RKO (cell line): ENCODE results near the gene SMG6.
A peak's percentile ranks its signal among the peaks of the same experiment; 100 is the strongest.
"Not testable (repeated sequence)": the region's sequence is repeated elsewhere in the genome, so short reads cannot be mapped to it uniquely, and the experiment has no call there.

Experiments
- DNase-seq: peaks from one replicate; pipeline ENCODE4 v3.0.0-alpha.2; 2016; ENCODE audit warnings: low spot score

SMG6 gene

DNA sequence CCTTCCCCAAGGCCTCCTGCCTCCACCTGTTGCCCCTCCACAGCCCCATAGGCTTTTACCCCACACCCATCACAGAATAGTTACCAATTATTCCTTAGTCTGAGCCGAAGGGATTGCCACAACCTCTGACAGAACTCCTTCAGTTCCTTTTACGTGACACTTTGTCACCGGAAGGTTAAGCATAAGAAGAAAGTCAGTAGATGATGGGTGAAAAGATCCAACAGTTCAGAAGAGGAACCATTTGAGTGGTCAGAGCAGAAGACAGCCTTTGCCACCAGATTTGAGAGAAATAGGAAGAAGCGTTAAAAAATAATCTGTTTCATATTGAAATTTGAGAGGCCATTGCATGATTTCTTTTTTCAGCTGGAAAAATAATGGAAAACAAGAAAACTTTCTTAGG, 1.3 kb upstream of the SMG6 start:
- DNase-seq: no peak

DNA sequence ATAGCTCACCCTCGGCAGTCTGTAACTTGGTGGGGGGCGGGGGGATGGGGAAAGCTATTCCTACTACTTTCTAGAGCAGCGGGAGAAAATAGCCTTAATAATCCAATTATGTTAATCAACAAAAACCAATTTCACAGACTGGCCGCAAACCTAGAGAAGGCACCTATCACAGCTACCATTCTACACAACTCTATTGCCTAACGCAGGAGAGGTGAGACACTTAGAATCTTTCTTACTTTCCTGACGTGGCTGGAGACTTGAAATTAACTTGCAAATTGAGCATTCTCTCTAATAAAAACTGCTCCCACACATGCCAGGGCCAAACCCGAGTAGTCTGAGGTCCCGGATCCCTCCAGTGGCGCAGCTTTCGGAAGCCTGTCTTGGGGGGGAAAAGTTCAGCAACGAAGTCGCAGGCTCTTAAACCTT, 794 bp downstream of the SMG6 start:
- DNase-seq: no peak

DNA sequence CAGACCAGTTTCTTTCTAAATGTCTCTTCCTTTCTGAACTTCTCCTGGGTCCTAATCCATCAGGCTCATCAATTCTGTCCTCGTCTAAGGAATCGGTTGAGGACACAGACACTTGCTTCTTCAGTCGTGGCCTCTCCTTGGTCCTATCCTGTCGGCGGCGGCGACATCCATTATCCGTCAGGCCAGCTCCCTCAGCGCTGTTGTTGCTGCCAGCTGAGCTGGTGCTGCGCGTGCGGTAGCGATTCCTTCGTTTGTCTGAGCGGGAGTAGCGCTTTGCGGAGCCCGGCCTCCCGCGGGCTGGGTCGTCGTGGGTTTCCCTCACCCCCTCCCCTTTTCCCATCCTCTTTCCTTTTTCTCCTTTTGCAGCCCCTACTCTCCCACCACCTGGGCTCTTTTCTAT, 3.8 kb downstream of the SMG6 start:
- no peak for DNase-seq

DNA sequence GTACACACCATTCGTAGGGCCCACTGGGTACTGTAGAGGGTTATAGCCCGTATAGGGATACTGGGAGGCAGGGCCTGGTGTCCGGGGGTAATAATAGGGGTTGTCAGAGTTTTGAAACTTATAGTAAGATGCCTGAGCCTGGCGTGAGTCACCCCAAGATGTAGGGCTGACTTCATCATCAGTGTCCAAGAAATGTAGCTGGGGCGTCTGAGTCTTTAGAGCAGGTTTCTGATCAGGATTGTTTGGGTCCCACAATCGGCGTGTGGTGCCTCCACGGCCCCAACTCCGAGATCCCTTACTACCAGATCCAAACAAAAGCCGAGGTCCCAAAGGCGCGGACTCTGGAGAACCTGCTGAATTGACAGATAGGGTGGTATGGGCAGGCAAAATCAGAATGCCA, 4.4 kb downstream of the SMG6 start:
- peak; percentile 24 for DNase-seq

DNA sequence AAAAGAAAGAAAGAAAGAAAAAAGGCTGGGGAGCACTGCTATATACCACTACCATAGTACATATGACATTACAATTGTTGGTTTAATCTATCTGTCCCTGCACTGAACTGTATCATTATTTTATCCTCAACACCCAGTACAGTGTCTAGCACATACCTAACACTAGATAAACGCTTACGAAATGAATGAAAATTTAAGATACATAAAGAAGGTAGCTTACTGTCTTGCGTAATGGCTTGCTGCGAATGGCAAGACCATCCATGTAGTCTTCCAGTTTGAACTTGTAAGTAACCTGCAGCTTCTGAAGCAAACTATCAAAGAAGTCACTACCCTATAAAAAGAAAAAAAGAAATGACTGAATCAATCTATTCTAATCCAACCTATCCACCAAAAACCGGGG, 6.6 kb downstream of the SMG6 start:
- no peak for DNase-seq

DNA sequence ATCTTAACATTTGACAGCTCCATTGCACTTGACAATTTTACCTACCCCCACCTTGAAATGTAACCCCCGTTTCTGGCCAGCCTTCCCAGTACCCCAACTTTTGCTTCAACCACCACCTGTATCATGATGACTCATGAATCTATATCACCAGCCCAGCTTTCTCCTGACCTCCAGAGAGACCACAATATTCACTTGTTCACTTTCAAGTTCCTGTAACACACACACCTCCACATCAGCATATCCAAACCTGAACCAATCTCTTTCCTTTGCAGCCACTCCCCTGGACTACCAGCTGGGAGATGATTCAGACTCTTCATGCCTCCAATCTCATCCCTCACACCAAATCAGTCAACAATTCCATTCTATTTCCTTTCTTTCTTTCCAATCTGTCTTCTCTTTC, 8.0 kb downstream of the SMG6 start:
- DNase-seq: no peak

DNA sequence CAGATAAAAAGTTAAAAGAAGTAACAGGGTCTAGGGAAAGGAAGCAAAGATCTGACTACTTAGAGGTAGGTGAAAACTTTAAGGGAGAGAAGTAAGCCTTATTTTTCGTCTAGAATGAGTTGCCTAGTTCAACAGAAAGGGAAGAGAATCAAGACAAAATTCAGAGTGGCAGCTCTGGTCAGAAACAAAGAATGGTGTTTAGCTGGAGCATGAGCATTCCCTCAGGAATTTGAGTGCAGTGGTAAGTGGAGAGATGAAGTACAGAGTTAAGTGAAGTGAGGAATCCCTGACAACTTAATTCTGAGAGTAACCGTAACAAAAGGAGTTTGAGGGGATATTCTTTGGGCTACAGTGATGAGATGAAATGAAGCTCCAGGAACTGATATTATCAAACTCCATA, 11.5 kb downstream of the SMG6 start:
- DNase-seq: no peak

DNA sequence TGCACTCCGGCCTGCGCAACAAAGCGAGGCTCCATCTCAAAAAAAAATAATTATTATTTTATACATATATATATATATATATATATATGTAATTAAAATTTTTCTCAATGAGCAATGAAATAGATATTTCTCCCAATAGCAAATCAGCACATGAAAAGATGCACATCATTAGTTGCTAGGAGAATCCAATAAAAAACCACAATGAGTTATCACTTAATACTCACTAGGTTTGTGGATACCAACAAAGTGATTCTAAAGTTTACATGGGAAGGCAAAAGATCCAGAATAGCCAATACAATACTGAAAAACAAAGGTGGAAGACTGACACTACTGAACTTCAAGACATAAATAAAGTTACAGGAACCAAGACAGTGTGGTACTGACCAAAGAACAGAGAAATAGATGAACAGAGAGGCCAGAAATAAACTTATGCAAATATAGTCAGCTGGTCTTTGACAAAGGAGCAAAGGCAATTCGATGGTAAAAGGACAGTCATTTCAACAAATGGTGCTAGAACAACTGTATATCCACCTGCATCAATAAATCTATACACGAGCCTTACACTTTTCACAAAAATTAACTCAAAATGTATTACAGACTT, 13.6 kb downstream of the SMG6 start:
- DNase-seq: peak; percentile 14

DNA sequence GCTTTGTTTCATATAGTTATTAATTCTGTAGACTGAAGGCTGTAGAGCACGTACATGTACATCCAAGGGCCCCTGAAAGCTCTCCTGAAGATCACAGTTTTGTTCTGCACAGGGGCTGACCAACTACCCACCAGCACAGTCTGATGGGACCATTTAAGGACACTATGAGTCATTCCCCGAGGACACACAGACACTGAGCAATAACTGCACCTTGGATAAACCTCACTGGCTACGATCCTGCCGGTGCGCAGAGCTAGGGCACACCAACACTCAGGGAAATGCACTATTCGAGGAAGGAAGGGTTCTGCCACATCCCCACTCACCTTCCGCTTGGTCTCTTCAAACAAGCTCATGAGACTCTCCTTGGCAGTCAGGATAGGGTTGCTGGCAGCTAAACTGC, 20.3 kb downstream of the SMG6 start:
- DNase-seq: no peak

DNA sequence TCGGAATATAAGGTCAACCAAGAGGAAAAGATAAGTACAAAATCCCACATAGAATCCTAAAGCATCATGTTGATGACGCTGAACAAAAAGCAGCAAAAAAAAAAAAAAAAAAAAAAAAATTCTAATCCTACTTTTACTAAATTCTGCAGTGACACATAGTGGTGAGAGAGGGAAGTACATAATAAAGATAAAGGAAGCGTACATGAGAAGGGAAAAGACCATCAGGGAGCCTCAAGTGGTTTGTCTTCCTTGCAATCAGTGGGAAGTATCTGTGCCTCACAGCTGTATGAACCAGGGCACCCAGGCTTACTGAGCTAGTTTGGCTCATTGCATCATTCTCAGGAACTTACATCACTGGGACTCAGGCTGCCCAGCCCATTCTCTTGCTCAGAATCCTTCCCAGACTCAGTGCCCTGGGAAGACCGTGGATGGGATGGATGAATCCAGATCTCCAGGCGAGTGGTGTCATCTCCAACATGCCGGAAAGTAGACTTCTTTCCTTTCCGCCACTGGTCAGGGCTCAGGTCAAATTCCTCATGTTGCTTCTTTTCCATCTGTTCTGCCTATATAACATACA, 21.2 kb downstream of the SMG6 start:
- DNase-seq: peak; percentile 82

DNA sequence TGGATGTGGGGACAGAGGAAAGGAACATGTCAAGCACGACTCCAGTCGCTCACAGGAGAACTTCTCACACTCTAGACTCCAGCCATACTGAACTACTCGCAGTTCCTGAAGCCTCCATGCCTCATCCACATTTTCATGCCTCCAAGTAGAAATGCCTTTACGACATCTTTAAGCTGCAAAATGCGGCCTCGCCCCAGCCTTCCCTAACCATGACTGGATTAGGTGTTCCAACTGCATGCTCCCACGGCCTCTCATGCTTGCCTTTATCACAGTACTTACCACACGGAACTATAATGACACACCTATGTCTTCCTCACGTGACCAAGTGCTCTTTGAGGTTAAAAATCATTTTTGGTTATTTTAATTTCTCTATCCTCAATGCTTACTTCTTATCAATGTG, 23.9 kb downstream of the SMG6 start:
- DNase-seq: no peak

DNA sequence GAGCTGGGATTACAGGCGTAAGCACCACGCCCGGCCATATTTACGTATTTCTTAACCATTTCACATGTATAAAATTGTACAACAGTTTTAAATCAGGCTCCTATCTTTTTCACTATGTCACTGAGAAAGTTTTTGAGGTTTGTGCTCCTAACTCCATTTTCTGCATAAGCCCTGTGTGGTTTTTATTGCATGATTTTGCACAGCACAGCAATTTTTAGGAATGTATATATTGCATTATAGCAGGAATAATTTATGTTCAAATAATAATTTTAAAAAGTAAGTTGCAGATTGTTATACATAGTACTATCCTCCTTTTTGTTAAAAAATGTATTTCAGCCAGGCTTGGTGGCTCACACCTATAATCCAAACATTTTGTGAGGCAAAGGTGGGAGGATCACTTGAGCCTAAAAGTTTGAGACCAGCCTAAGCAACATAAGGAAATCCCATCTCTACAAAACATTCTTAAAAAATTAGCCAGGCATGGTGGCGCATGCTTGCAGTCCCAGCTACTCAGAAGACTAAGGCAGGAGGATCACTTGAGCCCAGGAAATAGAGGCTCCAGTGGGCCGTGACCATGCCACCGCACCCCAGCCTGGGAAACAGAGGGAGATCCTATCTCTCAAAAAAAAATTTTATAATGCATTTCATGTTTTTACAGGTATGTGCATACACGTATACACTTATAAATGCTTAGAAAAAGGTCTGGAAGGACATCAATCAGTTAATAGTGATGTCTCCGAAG, 26.0 kb downstream of the SMG6 start:
- no peak for DNase-seq

DNA sequence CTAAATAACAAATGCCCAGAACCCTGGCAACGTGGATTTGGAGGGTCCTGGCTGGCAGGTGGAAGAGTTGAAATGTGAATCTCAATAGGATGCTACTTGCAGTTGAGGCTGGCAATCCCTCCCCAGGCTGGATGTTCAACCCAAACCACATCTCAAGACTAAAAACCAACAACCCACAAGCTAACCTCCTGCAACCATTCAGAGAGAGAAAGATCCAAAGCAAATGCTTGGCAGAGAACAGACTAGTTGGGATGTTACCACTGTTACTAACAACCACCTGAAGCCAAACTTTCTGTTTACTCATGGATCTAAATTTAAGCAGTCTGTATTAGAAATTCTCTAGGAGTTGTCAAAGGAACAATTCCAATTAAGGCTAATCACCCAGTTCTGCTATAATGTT, 27.9 kb downstream of the SMG6 start:
- no peak for DNase-seq

DNA sequence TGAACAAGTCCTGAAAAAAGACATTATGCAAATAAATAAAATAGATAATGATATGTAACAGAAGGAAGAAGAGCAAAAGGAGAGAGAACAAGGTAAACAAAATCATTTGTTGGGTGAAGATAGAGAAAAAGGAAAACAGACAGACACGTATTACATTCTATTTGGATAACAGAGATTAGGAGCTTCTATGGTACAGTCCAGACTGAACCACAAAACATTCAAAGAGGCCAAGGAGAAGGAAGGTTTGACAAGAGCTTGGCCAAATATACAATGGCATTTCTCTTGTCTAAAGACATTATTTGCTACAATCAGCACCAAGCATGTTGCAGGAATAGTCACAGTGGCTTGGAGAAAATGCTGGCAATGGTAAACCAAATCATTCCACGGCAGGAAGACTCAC, 29.2 kb downstream of the SMG6 start:
- DNase-seq: no peak

DNA sequence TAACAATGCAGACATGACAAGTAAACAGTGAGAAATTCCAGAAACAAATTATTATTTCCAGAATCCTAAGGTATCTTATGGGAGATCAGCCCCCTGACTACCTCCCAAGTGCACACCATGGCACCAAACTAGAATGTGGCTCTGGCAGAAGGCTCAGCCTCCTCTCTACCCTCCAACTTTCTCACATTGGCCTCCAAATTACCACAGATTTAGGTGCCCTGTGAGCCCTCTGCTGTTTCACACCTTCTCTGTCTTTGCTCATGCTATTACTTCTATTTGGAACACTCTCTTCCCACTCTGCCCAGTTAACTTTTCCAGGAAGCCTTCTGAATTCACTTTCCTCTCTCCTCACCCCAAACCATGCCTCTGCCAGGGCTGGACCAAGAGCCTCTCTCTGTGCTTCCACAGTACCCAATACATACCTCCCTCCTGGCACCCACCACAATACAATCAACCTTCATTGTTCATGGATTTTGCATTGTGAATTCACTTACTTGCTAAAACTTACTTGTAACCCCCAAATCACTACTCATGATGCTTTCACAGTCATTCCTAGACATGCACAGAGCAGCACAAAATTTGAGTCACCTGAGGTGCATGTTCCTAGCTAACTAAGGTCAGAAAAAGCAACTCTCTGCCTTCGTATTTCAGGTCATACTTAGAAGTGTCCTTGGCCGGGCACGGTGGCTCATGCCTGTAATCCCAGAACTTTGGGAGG, 31.4 kb downstream of the SMG6 start:
- no peak for DNase-seq

DNA sequence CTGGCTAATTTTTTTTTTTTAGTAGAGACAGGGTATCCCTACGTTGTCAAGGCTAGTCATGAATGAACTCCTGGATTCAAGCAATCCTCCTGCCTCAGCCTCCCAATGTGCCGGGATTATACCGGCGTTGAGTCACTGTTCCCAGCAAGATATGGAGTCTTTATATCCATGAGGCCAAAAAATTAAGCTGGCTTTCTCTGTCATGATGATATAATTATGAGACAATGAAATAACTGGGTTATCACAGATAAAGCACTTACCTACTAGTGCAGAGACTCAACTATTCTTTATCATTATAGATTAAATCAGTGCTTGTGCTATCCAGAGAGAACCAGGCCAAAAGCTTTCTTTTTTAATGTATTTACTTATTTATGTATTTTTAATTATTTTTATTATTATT, 36.2 kb downstream of the SMG6 start:
- DNase-seq: no peak

DNA sequence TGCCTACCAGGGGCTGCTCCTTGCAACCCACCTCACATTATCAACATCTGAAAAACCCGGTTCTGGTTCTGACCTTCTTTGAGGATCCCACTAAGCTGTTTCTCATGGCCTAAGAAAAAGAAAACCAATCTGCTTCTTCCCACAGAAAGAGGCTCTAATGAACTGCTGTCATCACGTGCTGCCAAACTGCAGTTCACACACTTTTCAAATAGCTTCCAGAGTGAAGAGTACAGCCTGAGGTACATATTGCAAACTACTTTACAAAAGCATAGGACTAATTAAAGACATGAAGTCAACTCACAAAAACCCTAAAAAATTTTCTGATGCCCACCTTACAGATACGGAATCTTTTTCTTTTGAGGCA, 36.7 kb downstream of the SMG6 start:
- no peak for DNase-seq

DNA sequence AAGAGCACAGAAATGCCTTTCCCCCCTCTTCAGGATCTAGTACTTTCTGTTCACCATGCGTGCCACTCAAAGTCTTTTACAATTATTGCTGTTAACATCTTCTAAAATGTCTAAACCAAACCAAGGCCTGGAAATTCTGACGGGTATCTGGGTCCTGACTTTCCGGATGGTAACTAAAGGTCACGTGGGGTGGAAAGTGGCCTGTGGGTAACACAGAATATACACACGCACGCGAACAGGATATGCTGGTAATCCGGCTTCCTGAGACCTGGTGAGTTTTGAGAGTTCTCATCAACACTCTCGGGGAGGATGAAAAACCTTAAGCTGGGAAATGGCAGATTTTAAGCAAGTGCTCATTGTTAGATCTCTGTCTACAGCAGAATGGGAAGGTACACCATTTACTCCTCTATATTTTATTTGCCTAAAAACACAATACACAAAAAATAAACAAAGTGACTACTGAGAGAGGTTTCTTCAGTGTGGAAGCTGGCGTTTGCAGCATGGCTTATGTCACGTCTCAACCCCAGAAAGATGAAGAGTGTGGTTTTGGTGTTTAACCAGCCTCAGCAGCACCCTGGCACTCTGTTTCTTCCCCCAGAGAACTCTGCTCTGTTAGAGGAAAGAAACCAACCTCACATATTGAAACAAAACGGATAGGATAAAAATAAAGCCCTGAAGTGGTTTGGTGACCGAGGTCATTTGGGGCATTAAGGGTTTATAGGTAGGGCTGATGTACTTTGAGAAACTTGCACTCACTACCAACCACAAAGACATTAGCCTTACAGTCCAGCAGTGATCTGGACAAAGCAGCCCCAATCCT, 37.3 kb downstream of the SMG6 start:
- no peak for DNase-seq

DNA sequence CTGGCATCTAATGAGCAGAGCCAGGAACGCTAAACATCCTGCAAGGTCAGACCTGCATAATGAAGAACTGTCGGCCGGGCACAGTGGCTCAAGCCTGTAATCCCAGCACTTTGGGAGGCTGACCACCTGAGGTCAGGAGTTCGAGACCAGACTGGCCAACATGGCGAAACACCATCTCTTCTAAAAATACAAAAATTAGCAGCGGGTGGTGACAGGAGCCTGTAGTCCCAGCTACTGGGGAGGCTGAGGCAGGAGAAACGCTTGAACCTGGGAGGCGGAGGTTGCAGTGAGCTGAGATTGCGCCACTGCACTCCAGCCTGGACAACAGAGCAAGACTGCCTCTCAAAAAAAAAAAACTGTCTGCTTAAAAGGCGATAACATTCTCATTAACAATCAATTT, 38.4 kb downstream of the SMG6 start:
- DNase-seq: not testable (repeated sequence)

DNA sequence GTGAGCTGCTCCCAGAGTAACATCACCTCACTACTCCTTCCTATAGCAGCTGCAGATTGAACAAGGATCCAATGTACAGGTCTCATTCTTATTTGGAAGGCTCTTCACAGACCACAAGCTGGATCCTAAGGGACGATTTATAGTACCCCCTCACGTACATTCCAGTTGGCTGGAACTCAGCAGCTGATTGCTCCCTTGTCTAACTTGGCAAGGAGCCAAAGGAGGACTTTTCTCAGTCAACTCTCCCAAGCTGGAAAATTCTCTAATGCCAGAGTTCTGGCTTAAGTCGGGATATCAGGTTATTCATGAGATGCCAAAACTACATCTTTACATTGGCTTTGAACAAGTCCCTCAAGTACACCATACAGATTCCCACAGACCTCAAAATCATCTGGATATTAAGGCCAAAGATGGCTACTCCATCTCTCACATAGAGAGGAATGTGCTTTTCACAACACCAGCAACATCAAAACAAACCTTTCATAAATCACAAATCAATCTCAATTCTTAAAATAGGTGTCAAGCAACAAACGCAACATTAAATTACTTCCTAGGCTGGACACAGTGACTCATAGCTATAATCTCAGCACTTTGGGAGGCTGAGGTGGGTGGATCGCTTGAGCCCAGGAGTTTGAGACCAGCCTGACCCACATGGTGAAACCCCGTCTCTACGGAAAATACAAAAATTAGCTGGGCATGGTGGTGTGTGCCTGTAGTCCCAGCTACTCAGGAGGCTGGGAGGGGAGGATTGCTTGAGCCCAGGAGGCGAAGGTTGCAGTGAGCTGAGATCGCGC, 39.3 kb downstream of the SMG6 start:
- no peak for DNase-seq
